ENCODE results near the gene TMEM45B. TPM values are rescaled to one million over a fixed set of nuclear protein-coding genes. Genes with fewer than 3 reads are reported as not detected.
"Not testable (repeated sequence)": the region's sequence is repeated elsewhere in the genome, so short reads cannot be mapped to it uniquely, and the experiment has no call there.

TMEM45B gene
- polyA plus RNA-seq, 2 of the 4 experiments (the other 2 are of a cell fraction) = 0.44 TPM; not detected in 1

DNA sequence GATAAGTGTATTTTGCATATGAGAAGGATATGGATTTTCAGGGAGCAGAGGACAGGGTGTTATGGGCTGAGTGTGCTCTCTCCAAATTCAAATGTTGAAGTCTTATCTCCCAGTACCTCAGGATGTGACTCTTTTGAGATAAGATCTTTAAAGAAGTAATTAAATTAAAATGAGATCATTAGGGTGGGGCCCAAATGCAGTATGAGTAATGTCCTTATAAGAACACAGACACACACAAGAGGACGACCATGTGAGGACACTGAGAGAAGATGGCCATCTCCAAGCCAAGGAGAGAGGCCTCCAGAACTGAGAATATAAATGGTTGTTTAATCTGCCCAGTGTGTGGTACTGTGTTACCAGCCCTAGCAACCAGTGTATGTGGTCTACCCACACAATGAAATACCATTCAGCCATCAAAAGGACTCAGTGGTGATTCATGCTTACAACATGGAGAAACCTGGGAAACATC is 20.8 kb downstream of the TMEM45B start:
- H3K9me3 ChIP-seq; H3K4me1 ChIP-seq; POLR2A ChIA-PET; CTCF ChIA-PET; ATAC-seq; DNase-seq (ENCODE audit: low read depth in 1 of 2, low spot score in 1 of 2); H3K4me3 ChIP-seq; H3K27ac ChIP-seq; H3K4me2 ChIP-seq; FAIRE-seq: not testable (repeated sequence)
- 36% methylated on average over 1 of the region's 1 CpG for WGBS (ENCODE audit: missing lambda C conversion rate)

DNA sequence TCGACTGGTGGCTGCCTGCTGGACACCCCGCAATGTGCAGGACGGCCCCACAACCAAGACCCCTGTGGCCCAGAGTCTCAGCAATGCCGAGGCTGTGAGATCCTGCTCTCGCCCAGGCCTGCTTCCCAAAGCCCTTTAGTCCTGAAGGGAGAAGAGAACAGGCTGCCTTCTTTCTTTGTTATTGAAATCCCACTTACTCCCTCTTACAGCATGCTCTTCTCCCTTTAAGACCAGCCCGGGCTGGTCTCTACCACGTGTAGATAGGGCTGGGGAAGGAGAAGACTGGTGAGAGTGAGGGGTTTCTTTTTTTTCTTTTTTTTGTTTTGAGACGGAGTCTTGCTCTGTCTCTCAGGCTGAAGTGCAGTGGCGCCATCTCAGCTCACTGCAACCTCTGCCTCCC is 21.3 kb downstream of the TMEM45B start:
- TF ChIP-seq GATA3 (IDR thresholded peaks at IDR 0.05; ENCODE audit: borderline replicate concordance) (no peak), HEYL (CRISPR knock-in tag; IDR thresholded peaks at IDR 0.05) (no peak), HOXB13 (CRISPR knock-in tag; IDR thresholded peaks at IDR 0.05; ENCODE audit: low read depth) (no peak), ATOH8 (CRISPR knock-in tag; IDR thresholded peaks at IDR 0.05; ENCODE audit: low read depth) (no peak), CBX2 (IDR thresholded peaks at IDR 0.05; ENCODE audit: borderline replicate concordance, low read depth) (no peak), RNF2 (IDR thresholded peaks at IDR 0.05; ENCODE audit: borderline replicate concordance, low read depth) (no peak), ZSCAN20 (CRISPR knock-in tag; IDR thresholded peaks at IDR 0.05) (no peak), JUN (IDR thresholded peaks at IDR 0.05) (no peak), FOSB (CRISPR knock-in tag; IDR thresholded peaks at IDR 0.05) (no peak), HOXA7 (CRISPR knock-in tag; IDR thresholded peaks at IDR 0.05) (no peak), BHLHE40 (IDR thresholded peaks at IDR 0.05; ENCODE audit: low read depth, low read length) (no peak), CBX8 (IDR thresholded peaks at IDR 0.05) (no peak), RFX5 (IDR thresholded peaks at IDR 0.05) (no peak)
- TF ChIP-seq, protein P1, sequence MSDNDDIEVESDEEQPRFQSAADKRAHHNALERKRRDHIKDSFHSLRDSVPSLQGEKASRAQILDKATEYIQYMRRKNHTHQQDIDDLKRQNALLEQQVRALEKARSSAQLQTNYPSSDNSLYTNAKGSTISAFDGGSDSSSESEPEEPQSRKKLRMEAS (IDR thresholded peaks at IDR 0.05) = no peak
- TF ChIP-seq, protein P2, sequence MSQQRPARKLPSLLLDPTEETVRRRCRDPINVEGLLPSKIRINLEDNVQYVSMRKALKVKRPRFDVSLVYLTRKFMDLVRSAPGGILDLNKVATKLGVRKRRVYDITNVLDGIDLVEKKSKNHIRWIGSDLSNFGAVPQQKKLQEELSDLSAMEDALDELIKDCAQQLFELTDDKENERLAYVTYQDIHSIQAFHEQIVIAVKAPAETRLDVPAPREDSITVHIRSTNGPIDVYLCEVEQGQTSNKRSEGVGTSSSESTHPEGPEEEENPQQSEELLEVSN (IDR thresholded peaks at IDR 0.05; ENCODE audit: borderline replicate concordance, low read depth) = no peak
- TF ChIP-seq, protein P3, sequence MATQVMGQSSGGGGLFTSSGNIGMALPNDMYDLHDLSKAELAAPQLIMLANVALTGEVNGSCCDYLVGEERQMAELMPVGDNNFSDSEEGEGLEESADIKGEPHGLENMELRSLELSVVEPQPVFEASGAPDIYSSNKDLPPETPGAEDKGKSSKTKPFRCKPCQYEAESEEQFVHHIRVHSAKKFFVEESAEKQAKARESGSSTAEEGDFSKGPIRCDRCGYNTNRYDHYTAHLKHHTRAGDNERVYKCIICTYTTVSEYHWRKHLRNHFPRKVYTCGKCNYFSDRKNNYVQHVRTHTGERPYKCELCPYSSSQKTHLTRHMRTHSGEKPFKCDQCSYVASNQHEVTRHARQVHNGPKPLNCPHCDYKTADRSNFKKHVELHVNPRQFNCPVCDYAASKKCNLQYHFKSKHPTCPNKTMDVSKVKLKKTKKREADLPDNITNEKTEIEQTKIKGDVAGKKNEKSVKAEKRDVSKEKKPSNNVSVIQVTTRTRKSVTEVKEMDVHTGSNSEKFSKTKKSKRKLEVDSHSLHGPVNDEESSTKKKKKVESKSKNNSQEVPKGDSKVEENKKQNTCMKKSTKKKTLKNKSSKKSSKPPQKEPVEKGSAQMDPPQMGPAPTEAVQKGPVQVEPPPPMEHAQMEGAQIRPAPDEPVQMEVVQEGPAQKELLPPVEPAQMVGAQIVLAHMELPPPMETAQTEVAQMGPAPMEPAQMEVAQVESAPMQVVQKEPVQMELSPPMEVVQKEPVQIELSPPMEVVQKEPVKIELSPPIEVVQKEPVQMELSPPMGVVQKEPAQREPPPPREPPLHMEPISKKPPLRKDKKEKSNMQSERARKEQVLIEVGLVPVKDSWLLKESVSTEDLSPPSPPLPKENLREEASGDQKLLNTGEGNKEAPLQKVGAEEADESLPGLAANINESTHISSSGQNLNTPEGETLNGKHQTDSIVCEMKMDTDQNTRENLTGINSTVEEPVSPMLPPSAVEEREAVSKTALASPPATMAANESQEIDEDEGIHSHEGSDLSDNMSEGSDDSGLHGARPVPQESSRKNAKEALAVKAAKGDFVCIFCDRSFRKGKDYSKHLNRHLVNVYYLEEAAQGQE (IDR thresholded peaks at IDR 0.05) = no peak
- Histone ChIP-seq H3K4me3 (no peak overlapping the region), H3K4me1 (no peaks in the 10 kb centered on the region), H3K27ac (no peak overlapping the region), H3K4me2 (no peak overlapping the region), H3K9me3 (no peaks in the 10 kb centered on the region)
- FAIRE-seq = no peak
- WGBS (ENCODE audit: missing lambda C conversion rate) = 77% methylated on average over 9 of the region's 9 CpGs
- POLR2A ChIA-PET = no interaction called here
- no peak for ATAC-seq
- DNase-seq (ENCODE audit: low read depth in 1 of 2, low spot score in 1 of 2) = no peak
- CTCF ChIA-PET = no interaction called here

DNA sequence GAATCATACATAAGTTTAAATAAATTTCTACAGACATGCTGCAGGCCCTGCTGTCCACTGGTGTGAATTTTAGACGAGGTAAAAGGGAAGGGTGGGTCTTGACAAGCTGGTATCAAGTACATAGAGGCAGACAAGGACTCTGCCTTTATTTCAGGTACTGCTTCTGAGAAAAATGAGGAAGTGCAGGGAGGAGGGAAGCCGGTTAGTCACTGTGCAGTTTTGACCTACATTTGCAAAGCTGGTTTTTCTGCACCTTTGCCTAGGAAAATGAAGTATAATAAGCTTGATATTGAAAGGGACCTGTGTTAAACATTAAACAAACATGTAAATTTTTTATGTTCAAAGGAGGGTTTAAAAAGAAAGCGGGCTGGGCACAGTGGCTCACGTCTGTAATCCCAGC is 24.6 kb downstream of the TMEM45B start:
- FAIRE-seq (no peak), ATAC-seq (no peak), DNase-seq (ENCODE audit: low read depth in 1 of 2, low spot score in 1 of 2) (no peak)
- TF ChIP-seq ZC3H11A (IDR thresholded peaks at IDR 0.05) (no peak), CBX8 (IDR thresholded peaks at IDR 0.05) (no peak), JUNB (IDR thresholded peaks at IDR 0.05) (no peak), CBX2 (IDR thresholded peaks at IDR 0.05; ENCODE audit: borderline replicate concordance, low read depth) (no peak), HES2 (IDR thresholded peaks at IDR 0.05) (no peak), KDM1A (IDR thresholded peaks at IDR 0.05; ENCODE audit: low read depth) (no peak), SMC3 (IDR thresholded peaks at IDR 0.05) (no peak), RARB (CRISPR knock-in tag; IDR thresholded peaks at IDR 0.05) (no peak), HMGXB4 (CRISPR knock-in tag; IDR thresholded peaks at IDR 0.05; ENCODE audit: borderline replicate concordance) (no peak), HOXB13 (CRISPR knock-in tag; IDR thresholded peaks at IDR 0.05; ENCODE audit: low read depth) (no peak), FOSL2 (IDR thresholded peaks at IDR 0.05) (no peak), FOSL2 (CRISPR knock-in tag; IDR thresholded peaks at IDR 0.05) (no peak)
- ChIA-PET CTCF (no interaction called here), POLR2A (no interaction called here)
- no peaks in the 10 kb centered on the region for H3K4me1 ChIP-seq
- H3K4me2 ChIP-seq = no peak overlapping the region
- no peak overlapping the region for H3K4me3 ChIP-seq
- H3K9me3 ChIP-seq = no peaks in the 10 kb centered on the region
- H3K27ac ChIP-seq = no peak overlapping the region
- WGBS (ENCODE audit: missing lambda C conversion rate) = 73% methylated on average over 4 of the region's 4 CpGs
